NT2/D1 (cell line): ENCODE measurements around the gene CRISPLD2.

Source experiments
- SUZ12 ChIP-seq: IDR thresholded peaks from 2 replicates; pipeline ENCODE4 v1.6.1; 2011; ENCODE audit not compliant: insufficient read length, insufficient read depth; ENCODE audit errors: extremely low read depth
- YY1 ChIP-seq: IDR thresholded peaks from 2 replicates; pipeline ENCODE4 v1.6.1; 2011; ENCODE audit not compliant: insufficient read length, insufficient read depth
- ZNF274 ChIP-seq: IDR thresholded peaks from 2 replicates; pipeline ENCODE4 v1.6.1; 2011; ENCODE audit warnings: mild to moderate bottlenecking, low read depth, low read length

DNA sequence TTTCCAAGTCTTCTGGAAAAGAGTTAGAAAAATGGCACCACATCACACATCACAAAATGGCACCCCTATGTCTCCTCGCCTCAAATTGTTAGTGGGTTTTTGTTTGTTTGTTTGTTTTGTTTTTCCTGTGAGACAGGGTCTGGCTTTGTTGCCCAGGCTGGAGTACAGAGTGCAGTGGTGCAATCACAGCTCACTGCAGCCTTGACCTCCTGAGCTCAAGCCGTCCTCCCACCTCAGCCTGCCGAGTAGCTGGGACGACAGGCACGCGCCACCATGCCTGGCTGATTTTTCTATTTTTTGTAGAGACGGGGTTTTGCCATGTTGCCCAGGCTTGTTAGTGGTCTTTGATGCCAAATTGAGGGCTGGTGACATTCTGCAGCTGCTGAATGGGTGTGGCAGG is 3.8 kb upstream of the CRISPLD2 start:
- TF ChIP-seq YY1 (no peak), SUZ12 (no peak), ZNF274 (no peak)
